Erythroblast (primary cell): Measurements from ENCODE around the gene ANKRD33B.

Experiments
- GATA1 ChIP-seq: IDR thresholded peaks from 2 replicates; pipeline ENCODE4 v1.6.1; 2011; ENCODE audit warnings: low read depth, mild to moderate bottlenecking, control low read depth, low read length, moderate library complexity
- POLR2A ChIP-seq: IDR thresholded peaks from 2 replicates; pipeline ENCODE4 v1.6.1; 2011; ENCODE audit warnings: mild to moderate bottlenecking, low read length

GRCh38 chr5:10585518-10585915 is 21.6 kb downstream of the ANKRD33B start:
- TF ChIP-seq POLR2A (no peak), GATA1 (no peak)
